Trophoblast cell (in vitro differentiated cells and primary cell): ENCODE measurements around the gene C4B.

ENCODE experiments used
- DNase-seq, 2 donors: peaks; one replicate each; pipeline ENCODE4 v3.0.0-alpha.2; 2016
- H2AFZ ChIP-seq: 2 replicates; pipeline ENCODE4 v1.6.1; 2013; ENCODE audit warnings: low read length, moderate library complexity, mild to moderate bottlenecking; ENCODE audit not compliant: insufficient read depth, poor library complexity
- H2AK5ac ChIP-seq: 2 replicates; pipeline ENCODE4 v1.6.1; 2013; ENCODE audit warnings: mild to moderate bottlenecking, low read length
- H2BK120ac ChIP-seq: 2 replicates; pipeline ENCODE4 v1.6.1; 2013; ENCODE audit warnings: low read length, mild to moderate bottlenecking, moderate library complexity; ENCODE audit not compliant: insufficient read depth, poor library complexity
- H2BK12ac ChIP-seq: 2 replicates; pipeline ENCODE4 v1.6.1; 2013; ENCODE audit warnings: mild to moderate bottlenecking, low read length, moderate library complexity
- H2BK5ac ChIP-seq: 2 replicates; pipeline ENCODE4 v1.6.1; 2013; ENCODE audit warnings: low read length, low read depth, moderate library complexity, mild to moderate bottlenecking; ENCODE audit not compliant: poor library complexity
- H3K14ac ChIP-seq: 2 replicates; pipeline ENCODE4 v1.6.1; 2013; ENCODE audit warnings: mild to moderate bottlenecking, low read length
- H3K18ac ChIP-seq: 2 replicates; pipeline ENCODE4 v1.6.1; 2013; ENCODE audit warnings: mild to moderate bottlenecking, low read length
- H3K23ac ChIP-seq: 2 replicates; pipeline ENCODE4 v1.6.1; 2013; ENCODE audit warnings: low read length
- H3K27ac ChIP-seq: 2 replicates; pipeline ENCODE4 v1.5.1; 2013; ENCODE audit warnings: low read depth, mild to moderate bottlenecking, inconsistent platforms, low read length, moderate library complexity
- H3K27me3 ChIP-seq: 2 replicates; pipeline ENCODE4 v1.6.1; 2013; ENCODE audit warnings: inconsistent platforms, mild to moderate bottlenecking, low read length, moderate library complexity; ENCODE audit not compliant: insufficient read depth
- H3K36me3 ChIP-seq, 2 experiments: 1 replicate in 1 of 2; 2 replicates in 1 of 2; pipeline ENCODE4 v1.6.1; 2013; ENCODE audit warnings: low read length in 2 of 2, mild to moderate bottlenecking in 2 of 2, moderate library complexity in 1 of 2; ENCODE audit not compliant: insufficient read depth in 2 of 2, control insufficient read depth in 1 of 2
- H3K4ac ChIP-seq: 2 replicates; pipeline ENCODE4 v1.6.1; 2013; ENCODE audit warnings: low read depth, mild to moderate bottlenecking, low read length, moderate library complexity
- H3K4me1 ChIP-seq, 2 experiments: 1 replicate in 1 of 2; 2 replicates in 1 of 2; pipeline ENCODE4 v1.6.1; 2013; ENCODE audit warnings: low read length in 2 of 2, mild to moderate bottlenecking in 2 of 2, moderate library complexity in 1 of 2; ENCODE audit not compliant: insufficient read depth in 2 of 2, control insufficient read depth in 1 of 2
- H3K4me2 ChIP-seq: 2 replicates; pipeline ENCODE4 v1.6.1; 2013; ENCODE audit warnings: inconsistent platforms, mild to moderate bottlenecking, low read length, moderate library complexity
- H3K4me3 ChIP-seq: 2 replicates; pipeline ENCODE4 v1.5.1; 2013; ENCODE audit warnings: mild to moderate bottlenecking, low read depth, low read length, inconsistent platforms
- H3K79me1 ChIP-seq: one replicate; pipeline ENCODE4 v1.6.1; 2013; ENCODE audit warnings: low read length
- H3K79me2 ChIP-seq: 2 replicates; pipeline ENCODE4 v1.6.1; 2013; ENCODE audit warnings: low read length, mild to moderate bottlenecking; ENCODE audit not compliant: control insufficient read depth, insufficient read depth, poor library complexity
- H3K9ac ChIP-seq: 2 replicates; pipeline ENCODE4 v1.6.1; 2013; ENCODE audit warnings: mild to moderate bottlenecking, low read length
- H3K9me3 ChIP-seq: 2 replicates; pipeline ENCODE4 v1.6.1; 2013; ENCODE audit warnings: low read depth, mild to moderate bottlenecking, control low read depth, inconsistent platforms, low read length; ENCODE audit not compliant: insufficient read depth
- H4K12ac ChIP-seq: 2 replicates; pipeline ENCODE4 v1.6.1; 2013; ENCODE audit warnings: low read depth, mild to moderate bottlenecking, low read length, moderate library complexity
- H4K8ac ChIP-seq: 2 replicates; pipeline ENCODE4 v1.6.1; 2013; ENCODE audit warnings: low read depth, mild to moderate bottlenecking, low read length, moderate library complexity
- H4K91ac ChIP-seq: one replicate; pipeline ENCODE4 v1.6.1; 2013; ENCODE audit warnings: low read depth, mild to moderate bottlenecking, low read length, moderate library complexity
- WGBS: extraction: QIAGEN DNeasy Blood & Tissue Kit; methylation state at CpG from one replicate; pipeline ENCODE4 v1.1.7; 2013; ENCODE audit warnings: missing lambda C conversion rate; ENCODE audit not compliant: insufficient read length, insufficient coverage; ENCODE audit errors: extremely low coverage; 5-methylcytosine and 5-hydroxymethylcytosine counted together

C4B gene

GRCh38 chr6:32069460-32069859 lies 54.9 kb downstream of the C4B start:
- Histone ChIP-seq H3K36me3 (no peaks in the 10 kb centered on the region), H3K14ac (no peak overlapping the region), H3K4me2 (no peak overlapping the region), H3K9me3 (no peaks in the 10 kb centered on the region), H3K4me3 (no peak overlapping the region), H3K9ac (no peak overlapping the region), H2AFZ (no peak overlapping the region), H3K4ac (no peak overlapping the region), H3K27ac (no peak overlapping the region), H2BK5ac (no peak overlapping the region), H4K12ac (no peak overlapping the region), H4K8ac (no peak overlapping the region), H2BK120ac (no peak overlapping the region), H3K79me2 (no peaks in the 10 kb centered on the region), H3K79me1 (no peaks in the 10 kb centered on the region), H3K23ac (no peak overlapping the region), H3K18ac (no peak overlapping the region), H3K4me1 (no peaks in the 10 kb centered on the region), H2AK5ac (no peak overlapping the region), H3K27me3 (no peaks in the 10 kb centered on the region), H4K91ac (no peak overlapping the region), H2BK12ac (no peak overlapping the region)
- no CpG with 5 or more reads among the region's 17 CpGs for WGBS
- DNase-seq, result no peak

GRCh38 chr6:32069878-32070515 lies 55.4 kb downstream of the C4B start:
- Histone ChIP-seq H3K79me2 (no peaks in the 10 kb centered on the region), H3K23ac (no peak overlapping the region), H3K9ac (no peak overlapping the region), H2BK5ac (no peak overlapping the region), H2AK5ac (no peak overlapping the region), H2AFZ (no peak overlapping the region), H4K91ac (no peak overlapping the region), H3K4ac (no peak overlapping the region), H3K4me3 (no peak overlapping the region), H3K4me2 (no peak overlapping the region), H2BK12ac (no peak overlapping the region), H4K12ac (no peak overlapping the region), H3K18ac (no peak overlapping the region), H3K27me3 (no peaks in the 10 kb centered on the region), H3K14ac (no peak overlapping the region), H3K4me1 (peaks cover 0 to 2% of the 10 kb centered on the region in 2 experiments), H4K8ac (no peak overlapping the region), H3K9me3 (no peaks in the 10 kb centered on the region), H3K36me3 (no peaks in the 10 kb centered on the region), H3K79me1 (no peaks in the 10 kb centered on the region), H3K27ac (no peak overlapping the region), H2BK120ac (no peak overlapping the region)
- DNase-seq, result no peak
- no CpG with 5 or more reads among the region's 24 CpGs for WGBS

- H4K91ac ChIP-seq, result no peak overlapping the region
- H2AK5ac ChIP-seq, result no peak overlapping the region
- no CpG with 5 or more reads among the region's 16 CpGs for WGBS
- H3K79me1 ChIP-seq, result no peaks in the 10 kb centered on the region
- H3K27ac ChIP-seq, result no peak overlapping the region
- H3K9me3 ChIP-seq, result no peaks in the 10 kb centered on the region
- H3K4me3 ChIP-seq, result no peak overlapping the region
- no peak overlapping the region for H3K4ac ChIP-seq
- no peak overlapping the region for H3K14ac ChIP-seq
- no peak overlapping the region for H2BK120ac ChIP-seq
- no peak overlapping the region for H2BK5ac ChIP-seq
- no peak overlapping the region for H4K8ac ChIP-seq
- H3K18ac ChIP-seq, result no peak overlapping the region
- H3K36me3 ChIP-seq, result no peaks in the 10 kb centered on the region
- H2AFZ ChIP-seq, result no peak overlapping the region
- no peaks in the 10 kb centered on the region for H3K79me2 ChIP-seq
- no peak overlapping the region for H3K9ac ChIP-seq
- H3K4me2 ChIP-seq, result no peak overlapping the region
- no peaks in the 10 kb centered on the region for H3K27me3 ChIP-seq
- no peak overlapping the region for H4K12ac ChIP-seq
- no peak overlapping the region for H3K23ac ChIP-seq
- DNase-seq, result no peak
- no peak overlapping the region for H2BK12ac ChIP-seq
- peaks cover 8 to 12% of the 10 kb centered on the region in 2 experiments for H3K4me1 ChIP-seq
These were observed 56.4 kb downstream of the C4B start for GRCh38 chr6:32070814-32071543.

- Histone ChIP-seq H3K23ac (no peak overlapping the region), H4K12ac (no peak overlapping the region), H3K79me2 (no peaks in the 10 kb centered on the region), H3K36me3 (no peaks in the 10 kb centered on the region), H3K14ac (no peak overlapping the region), H2AFZ (no peak overlapping the region), H3K4me1 (peaks cover 14 to 15% of the 10 kb centered on the region in 2 experiments), H4K91ac (no peak overlapping the region), H3K4me3 (no peak overlapping the region), H3K9ac (no peak overlapping the region), H3K4me2 (no peak overlapping the region), H3K18ac (no peak overlapping the region), H2BK5ac (no peak overlapping the region), H3K79me1 (no peaks in the 10 kb centered on the region), H2BK12ac (no peak overlapping the region), H2AK5ac (no peak overlapping the region), H4K8ac (no peak overlapping the region), H3K27me3 (no peaks in the 10 kb centered on the region), H3K27ac (no peak overlapping the region), H3K9me3 (no peaks in the 10 kb centered on the region), H3K4ac (no peak overlapping the region), H2BK120ac (no peak overlapping the region)
- DNase-seq, result no peak
- WGBS, result no CpG with 5 or more reads among the region's 3 CpGs
These were observed 58.5 kb downstream of the C4B start for GRCh38 chr6:32073101-32073500.
